Activated naive CD8-positive, alpha-beta T cell treated with anti-CD3 and anti-CD28 coated beads, Interleukin-2, amount 50 U/mL, for 24 hours (primary cell): ENCODE results near the gene ZDHHC8.
A peak's percentile ranks its signal among the peaks of the same experiment; 100 is the strongest.

Experiments
- ATAC-seq: fragments of 150-1000 bp; cut with Tn5 transposase; one replicate; pipeline ENCODE4 v1.10.0; 2021
- DNase-seq: peaks from one replicate; pipeline ENCODE4 v3.0.0; 2021
- H3K27ac Mint-ChIP-seq: one replicate; pipeline ENCODE4 v1.8.0; 2021; ENCODE audit warnings: mild to moderate bottlenecking, mixed read lengths
- H3K27me3 Mint-ChIP-seq: one replicate; pipeline ENCODE4 v1.8.0; 2021; ENCODE audit warnings: mixed read lengths
- H3K36me3 Mint-ChIP-seq: one replicate; pipeline ENCODE4 v1.8.0; 2021; ENCODE audit warnings: low read depth, mixed read lengths
- H3K4me1 Mint-ChIP-seq: one replicate; pipeline ENCODE4 v1.8.0; 2021; ENCODE audit warnings: mixed read lengths
- H3K4me3 Mint-ChIP-seq: one replicate; pipeline ENCODE4 v1.8.0; 2021; ENCODE audit warnings: mild to moderate bottlenecking, moderate library complexity, mixed read lengths
- H3K9me3 Mint-ChIP-seq: one replicate; pipeline ENCODE4 v1.8.0; 2021; ENCODE audit warnings: mixed read lengths

ZDHHC8 gene

DNA sequence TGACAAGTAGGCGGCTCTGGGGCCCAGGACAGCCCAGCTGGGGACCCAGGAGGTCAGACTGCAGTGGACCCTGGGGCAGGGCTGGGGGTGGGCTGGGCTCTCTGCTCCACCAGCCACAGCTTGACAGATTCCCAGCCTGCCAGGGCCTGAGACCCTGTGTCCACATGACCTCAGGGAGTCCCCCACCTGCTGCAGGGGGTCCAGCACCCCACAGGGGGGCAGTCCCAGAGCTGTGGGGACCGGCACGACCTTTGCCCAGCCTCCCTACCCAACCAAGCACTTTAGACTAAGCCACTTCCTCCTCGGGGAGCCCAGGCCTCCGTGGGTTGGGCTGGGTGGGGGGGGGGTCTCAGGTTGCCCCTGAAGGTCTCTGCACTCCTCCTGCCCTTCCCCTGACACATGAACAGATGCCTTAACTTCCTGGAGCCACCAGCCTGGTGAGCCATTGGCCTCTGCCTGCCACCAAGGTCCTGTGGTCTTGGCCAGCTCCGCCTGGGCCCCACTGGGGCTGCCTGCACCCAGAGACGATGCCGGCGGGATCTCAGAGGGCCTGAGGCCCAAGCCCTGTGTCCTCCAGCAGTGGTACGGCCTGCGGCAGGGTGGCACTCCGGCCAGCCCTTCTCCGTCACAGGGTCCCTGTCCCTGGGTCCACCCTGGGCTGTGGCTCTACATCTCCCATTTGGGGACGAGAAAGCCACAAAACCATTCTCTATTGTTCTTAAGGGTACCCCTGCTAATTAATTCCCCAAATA lies 15.8 kb downstream of the ZDHHC8 start:
- H3K27ac Mint-ChIP-seq = no peak overlapping the region
- H3K4me1 Mint-ChIP-seq = peaks cover 5% of the 10 kb centered on the region
- ATAC-seq = no peak
- no peaks in the 10 kb centered on the region for H3K27me3 Mint-ChIP-seq
- no peaks in the 10 kb centered on the region for H3K36me3 Mint-ChIP-seq
- no peak for DNase-seq
- H3K9me3 Mint-ChIP-seq = no peaks in the 10 kb centered on the region
- H3K4me3 Mint-ChIP-seq = no peak overlapping the region

DNA sequence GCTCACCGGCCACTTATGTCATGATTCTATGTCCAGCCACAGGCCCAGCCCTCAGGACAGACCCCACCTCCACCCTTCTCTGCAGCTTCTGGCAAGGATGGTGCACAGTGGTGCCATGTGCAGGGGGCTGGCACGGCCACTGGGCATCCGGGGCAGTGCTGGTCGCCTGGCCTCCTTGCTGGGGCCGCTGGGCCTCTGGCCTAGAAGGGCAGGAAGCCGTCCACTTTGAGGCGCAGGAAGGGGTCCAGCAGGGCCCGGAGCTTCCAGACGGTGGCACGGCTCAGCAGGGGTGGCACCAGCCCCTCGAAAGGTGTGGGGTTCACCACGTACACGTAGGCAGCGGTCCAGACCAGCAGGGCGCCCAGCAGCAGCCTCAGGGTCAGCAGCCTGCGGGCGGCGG lies 16.8 kb downstream of the ZDHHC8 start:
- Mint-ChIP-seq H3K27me3 (no peaks in the 10 kb centered on the region), H3K9me3 (no peaks in the 10 kb centered on the region), H3K4me3 (no peak overlapping the region), H3K4me1 (peaks cover 5% of the 10 kb centered on the region), H3K36me3 (no peaks in the 10 kb centered on the region), H3K27ac (no peak overlapping the region)
- no peak for DNase-seq
- ATAC-seq = no peak

DNA sequence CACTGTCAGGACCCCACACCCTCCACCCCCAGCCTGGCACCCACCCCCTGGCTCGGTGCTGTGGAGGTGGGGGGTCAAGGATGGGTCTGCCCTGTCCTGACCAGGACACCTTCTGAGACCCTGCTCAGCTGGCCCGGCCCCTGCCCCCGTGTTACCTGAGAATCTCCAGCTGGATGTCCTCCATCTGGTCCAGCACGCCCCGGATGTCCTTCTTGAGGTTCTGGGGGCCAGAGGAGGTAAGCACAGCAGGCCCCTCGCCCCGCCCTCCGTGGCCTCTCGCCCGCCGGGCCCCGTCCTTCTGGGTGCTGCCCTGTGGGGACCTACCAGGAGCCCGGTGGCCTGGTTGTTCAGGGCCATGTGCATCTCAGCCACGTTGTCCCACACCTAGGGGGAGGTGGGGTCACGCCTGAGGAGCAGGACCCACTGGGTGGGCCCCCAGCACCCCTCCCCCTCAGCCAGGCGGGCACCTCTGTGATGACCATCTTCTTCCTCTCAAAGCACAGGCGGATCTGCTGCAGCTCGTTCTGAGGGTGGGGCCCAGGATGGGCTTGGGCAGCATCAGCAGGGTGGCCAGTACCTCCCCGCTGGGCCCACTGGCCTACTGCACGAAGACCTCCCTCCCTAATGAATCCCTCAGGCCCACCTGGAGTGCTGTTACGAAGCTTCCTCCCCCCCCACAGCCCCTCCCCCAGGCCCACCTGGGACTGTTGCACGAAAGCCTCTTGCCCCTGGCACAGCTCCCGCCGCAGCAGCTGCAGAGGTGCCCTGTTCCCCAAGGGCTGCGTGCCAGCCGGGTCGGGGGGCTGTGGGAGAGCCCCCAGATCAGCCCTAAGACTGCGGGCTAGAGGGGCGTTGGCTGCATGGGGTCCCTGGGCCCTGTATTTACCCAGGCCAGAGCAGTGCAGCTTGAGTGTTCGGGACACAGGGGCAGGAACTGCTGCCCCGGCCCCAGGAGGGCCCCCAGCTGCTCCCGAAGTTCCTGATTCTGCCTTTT lies 17.9 kb downstream of the ZDHHC8 start:
- Mint-ChIP-seq H3K36me3 (no peaks in the 10 kb centered on the region), H3K4me1 (peaks cover 5% of the 10 kb centered on the region), H3K4me3 (no peak overlapping the region), H3K27me3 (no peaks in the 10 kb centered on the region), H3K9me3 (no peaks in the 10 kb centered on the region), H3K27ac (no peak overlapping the region)
- ATAC-seq (no peak), DNase-seq (no peak)

DNA sequence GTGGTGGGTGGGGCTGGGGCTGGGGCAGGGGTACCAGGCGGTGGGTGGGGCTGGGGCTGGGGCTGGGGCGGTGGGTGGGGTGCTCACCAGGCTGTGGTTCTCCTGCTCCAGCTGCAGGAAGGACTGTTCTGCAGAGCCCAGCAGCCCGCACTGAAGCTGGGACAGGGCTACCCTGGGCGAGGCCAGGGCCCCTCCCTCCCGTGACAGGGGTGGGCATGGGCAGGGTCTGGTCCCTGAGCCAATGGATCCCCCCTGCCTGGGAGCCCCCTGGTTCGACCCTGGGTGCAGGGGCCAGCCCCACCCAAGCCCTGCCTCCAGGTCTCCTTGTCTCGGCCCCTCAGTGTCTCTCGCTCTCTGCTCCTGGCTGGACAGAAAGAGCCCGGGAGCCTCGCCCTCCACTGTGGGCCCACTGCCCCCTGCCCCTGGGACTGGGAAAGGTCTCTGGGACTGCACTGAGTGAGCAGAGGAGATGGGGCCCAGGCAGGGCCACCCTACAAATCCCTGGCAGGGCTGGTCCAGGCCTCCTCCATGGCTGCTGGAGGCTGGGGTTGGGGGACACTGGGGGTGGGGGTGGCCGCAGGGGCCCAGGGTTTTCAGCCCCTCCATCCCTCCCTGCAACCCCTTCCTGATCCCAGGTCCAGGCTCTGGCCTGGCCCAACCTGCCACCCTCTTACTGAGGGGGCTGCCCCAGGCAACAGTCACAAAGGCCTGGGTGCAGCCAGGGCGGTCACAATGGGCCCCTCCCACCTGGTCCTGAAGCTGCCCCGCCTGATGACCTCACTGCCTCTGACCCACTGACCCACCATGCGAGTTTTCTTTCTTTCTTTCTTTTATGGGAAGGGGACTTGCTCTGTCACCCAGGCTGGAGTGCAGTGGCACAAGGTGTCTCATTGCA lies 19.0 kb downstream of the ZDHHC8 start, which contains the start of gene CCDC188:
Gene CCDC188 (minus strand): TSS at position 675 of the 895 bp plus-strand sequence. CDS start 69 bp downstream, at position 606.
- DNase-seq = no peak
- Mint-ChIP-seq H3K4me1 (peaks cover 5% of the 10 kb centered on the region), H3K27me3 (no peaks in the 10 kb centered on the region), H3K27ac (peak within 1 kb of the TSS; percentile 49), H3K36me3 (no peaks in the 10 kb centered on the region), H3K9me3 (no peaks in the 10 kb centered on the region), H3K4me3 (no peak within 1 kb of the TSS)
- ATAC-seq = no peak

DNA sequence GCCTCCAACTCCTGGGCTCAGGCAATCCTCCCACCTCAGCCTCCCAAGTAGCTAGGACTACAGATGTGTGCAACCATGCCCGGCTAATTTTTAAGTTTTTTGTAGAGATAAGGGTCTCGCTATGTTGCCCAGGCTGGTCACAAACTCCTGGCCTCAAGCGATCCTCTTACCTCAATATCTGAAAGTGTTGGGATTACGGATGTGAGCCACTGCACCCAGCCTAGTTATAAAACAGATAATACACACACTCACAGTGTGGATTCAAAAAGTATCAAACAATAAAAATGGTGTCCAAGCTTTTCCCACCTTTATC lies 19.6 kb downstream of the ZDHHC8 start:
- no peaks in the 10 kb centered on the region for H3K27me3 Mint-ChIP-seq

DNA sequence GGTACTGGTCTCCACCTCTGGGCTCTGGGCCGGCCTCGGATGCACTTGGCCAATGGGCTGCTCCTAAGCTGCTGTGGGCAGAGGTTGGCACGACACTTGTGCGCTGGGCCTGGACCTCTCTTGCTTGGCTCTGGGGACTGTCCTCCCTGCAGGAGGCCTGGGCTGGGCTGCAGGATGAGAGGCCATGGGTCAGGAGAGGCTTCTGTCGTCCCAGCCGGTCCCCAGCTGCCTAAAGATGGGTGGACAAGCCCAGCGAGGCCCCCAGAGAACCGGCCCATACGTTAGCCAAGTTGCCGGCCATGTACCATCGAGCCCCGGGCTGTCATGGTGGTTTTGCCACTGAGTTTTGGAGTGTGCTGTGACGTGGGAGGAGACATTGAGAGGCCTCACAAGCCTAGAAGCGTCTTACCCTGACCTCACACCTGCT lies 20.9 kb downstream of the ZDHHC8 start:
- Mint-ChIP-seq H3K36me3 (no peaks in the 10 kb centered on the region), H3K27ac (no peak overlapping the region), H3K4me1 (no peaks in the 10 kb centered on the region), H3K9me3 (no peaks in the 10 kb centered on the region), H3K27me3 (peaks cover 2% of the 10 kb centered on the region), H3K4me3 (no peak overlapping the region)
- no peak for DNase-seq
- no peak for ATAC-seq

More for the DNA sequence above, 19.6 kb downstream of the ZDHHC8 start:
- no peaks in the 10 kb centered on the region for H3K36me3 Mint-ChIP-seq
- H3K4me1 Mint-ChIP-seq = peaks cover 5% of the 10 kb centered on the region
- no peak for ATAC-seq
- H3K9me3 Mint-ChIP-seq = no peaks in the 10 kb centered on the region
- peak overlapping the region; percentile 49 for H3K27ac Mint-ChIP-seq
- DNase-seq = no peak
- no peak overlapping the region for H3K4me3 Mint-ChIP-seq

DNA sequence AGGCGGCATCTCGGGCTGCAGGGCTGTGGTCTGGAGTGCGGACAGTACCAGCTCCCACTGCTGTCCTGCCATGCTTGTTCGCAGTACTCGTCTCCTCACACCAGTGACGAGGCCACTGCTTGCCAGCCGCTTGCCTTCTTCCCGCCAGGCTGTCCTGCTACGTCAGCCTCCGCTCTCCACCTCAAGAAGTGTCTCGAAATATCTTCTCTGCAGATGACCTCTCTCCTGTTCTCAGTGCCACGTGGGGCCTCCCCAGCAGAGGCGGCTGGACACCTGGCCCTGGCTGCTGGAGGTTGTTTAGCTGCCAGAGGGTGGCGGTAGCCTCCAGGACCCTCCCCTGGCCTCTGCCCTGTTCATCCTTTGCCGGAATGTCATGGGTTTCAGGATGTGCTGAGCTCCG lies 22.3 kb downstream of the ZDHHC8 start:
- DNase-seq (no peak), ATAC-seq (no peak)
- Mint-ChIP-seq H3K4me1 (no peaks in the 10 kb centered on the region), H3K27ac (no peak overlapping the region), H3K9me3 (no peaks in the 10 kb centered on the region), H3K27me3 (peaks cover 2% of the 10 kb centered on the region), H3K36me3 (no peaks in the 10 kb centered on the region), H3K4me3 (no peak overlapping the region)

DNA sequence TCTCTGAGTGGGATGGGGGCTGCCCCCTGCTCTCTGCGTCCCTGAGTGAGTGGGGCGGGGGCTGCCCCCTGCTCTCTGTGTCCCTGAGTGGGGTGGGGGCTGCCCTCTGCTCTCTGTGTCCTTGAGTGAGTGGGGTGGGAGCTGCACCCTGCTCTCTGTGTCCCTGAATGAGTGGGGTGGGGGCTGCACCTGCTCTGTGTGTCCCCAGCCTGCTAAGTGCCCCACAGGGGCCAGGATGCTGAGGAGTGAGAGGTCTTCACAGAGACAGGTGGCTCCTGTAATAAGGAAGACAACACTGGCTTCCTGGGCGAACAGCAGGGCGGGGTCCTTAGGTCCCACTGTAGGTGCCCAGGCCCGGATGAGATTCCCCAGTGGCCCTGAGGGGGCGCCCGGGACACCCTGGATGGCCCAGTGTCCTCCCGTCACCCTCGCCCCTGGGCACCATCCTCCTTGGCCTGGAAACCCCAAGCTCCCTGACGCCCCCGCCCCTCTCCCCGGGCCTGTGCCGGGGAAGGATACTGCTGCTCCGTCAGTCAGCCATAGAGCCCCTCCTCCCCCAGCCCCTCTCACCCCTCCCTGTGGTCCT lies 23.1 kb downstream of the ZDHHC8 start:
- Mint-ChIP-seq H3K4me1 (no peaks in the 10 kb centered on the region), H3K27ac (no peak overlapping the region), H3K27me3 (peaks cover 4% of the 10 kb centered on the region), H3K4me3 (no peak overlapping the region), H3K36me3 (no peaks in the 10 kb centered on the region), H3K9me3 (no peaks in the 10 kb centered on the region)
- DNase-seq (no peak), ATAC-seq (no peak)

DNA sequence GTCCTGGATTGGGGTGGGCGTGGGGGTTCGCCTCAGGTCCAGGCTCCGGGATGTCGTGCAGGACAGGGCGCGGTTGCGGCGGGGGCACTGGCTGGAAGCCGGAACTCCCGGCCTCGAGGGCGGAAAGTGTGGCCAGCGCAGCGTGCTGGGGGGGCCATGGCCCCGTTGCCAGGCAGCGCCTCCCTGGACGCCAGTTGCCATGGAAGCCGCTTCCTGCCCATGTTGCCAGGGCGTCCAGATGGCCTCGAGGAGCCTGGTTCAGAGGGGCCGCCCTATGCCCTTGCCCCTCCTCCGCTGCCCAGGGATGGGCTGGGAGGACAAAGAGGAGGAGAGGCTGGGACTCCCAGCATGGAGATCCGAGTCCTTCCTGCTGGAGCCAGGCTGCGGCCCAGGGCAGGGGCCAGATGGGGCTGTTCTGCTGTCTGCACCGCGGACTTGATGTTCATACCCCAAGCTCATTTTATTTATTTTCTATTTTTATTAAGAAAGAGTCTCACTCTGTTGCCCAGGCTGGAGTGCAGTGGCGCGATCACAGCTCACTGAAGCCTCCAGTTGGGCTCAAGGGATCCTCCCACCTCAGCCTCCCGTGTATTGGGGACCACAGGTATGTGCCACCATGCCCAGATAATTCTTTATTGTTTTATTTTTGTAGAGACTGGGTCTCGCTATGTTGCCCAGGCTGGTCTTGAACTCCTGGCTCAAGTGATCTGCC lies 23.9 kb downstream of the ZDHHC8 start:
- ATAC-seq = no peak
- Mint-ChIP-seq H3K27me3 (peaks cover 4% of the 10 kb centered on the region), H3K4me1 (no peaks in the 10 kb centered on the region), H3K27ac (no peak overlapping the region), H3K36me3 (no peaks in the 10 kb centered on the region), H3K4me3 (no peak overlapping the region), H3K9me3 (no peaks in the 10 kb centered on the region)
- DNase-seq = peak; percentile 14

DNA sequence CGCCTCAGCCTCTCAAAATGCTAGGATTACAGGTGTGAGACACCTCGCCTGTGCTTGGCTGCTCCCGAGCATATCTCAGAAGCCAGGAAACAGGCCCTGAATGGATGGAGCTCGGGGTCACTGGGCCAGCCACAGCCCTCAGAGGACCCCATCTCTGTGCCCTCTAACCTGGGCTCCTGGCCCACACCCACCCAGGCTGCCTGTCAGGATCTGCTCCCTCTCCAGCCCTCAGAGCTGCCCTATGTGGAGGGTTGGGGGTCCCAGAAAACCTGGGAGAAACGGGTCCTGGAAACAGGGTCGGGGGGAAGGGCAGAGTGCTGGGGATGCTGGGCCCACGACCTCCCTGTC lies 24.4 kb downstream of the ZDHHC8 start:
- H3K36me3 Mint-ChIP-seq = no peaks in the 10 kb centered on the region
- H3K4me3 Mint-ChIP-seq = no peak overlapping the region
- H3K4me1 Mint-ChIP-seq = no peaks in the 10 kb centered on the region
- ATAC-seq (no peak), DNase-seq (no peak)
- no peaks in the 10 kb centered on the region for H3K9me3 Mint-ChIP-seq
- peaks cover 4% of the 10 kb centered on the region for H3K27me3 Mint-ChIP-seq
- no peak overlapping the region for H3K27ac Mint-ChIP-seq

DNA sequence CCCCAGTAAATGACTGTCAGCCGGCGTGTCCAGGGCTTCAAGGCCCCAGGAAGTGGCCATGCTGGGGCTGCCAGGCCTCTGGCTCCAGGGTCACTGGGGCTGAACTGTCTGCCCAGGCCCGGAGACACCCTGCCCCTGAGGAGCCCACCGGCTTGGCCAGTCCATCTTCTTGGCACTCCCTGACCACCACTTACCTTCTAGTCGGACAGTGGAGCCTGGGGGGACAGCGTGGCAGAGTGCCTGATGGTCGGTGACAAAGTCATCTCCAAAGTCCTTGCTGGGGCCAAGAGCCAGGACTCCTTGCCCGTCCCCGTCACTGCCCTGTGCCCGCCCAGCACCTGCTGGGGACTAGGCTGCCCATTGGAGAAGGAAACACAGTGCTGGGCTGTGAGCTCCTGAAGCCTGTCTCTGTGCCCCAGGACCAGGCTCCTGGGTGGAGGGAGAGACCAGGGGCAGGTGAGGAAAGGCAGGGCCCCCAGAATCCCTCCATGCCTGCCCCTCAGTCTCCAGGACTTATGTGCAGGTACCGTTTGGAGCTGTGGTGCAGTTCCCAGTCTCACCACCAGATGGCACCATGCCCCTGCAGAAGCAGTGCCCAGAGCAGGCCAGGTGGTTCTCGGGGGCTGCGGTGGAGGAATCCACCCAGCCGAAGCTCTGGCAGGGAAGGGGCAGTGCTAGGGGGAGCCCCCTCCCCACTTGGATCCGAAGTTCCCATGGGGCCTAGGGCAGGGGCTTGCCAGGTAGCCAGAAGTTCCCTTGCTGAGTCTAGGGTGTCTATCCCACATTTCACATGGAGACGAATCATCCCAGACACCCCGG lies 25.2 kb downstream of the ZDHHC8 start:
- DNase-seq = peak; percentile 91
- Mint-ChIP-seq H3K36me3 (no peaks in the 10 kb centered on the region), H3K9me3 (no peaks in the 10 kb centered on the region), H3K27ac (no peak overlapping the region), H3K4me1 (no peaks in the 10 kb centered on the region), H3K4me3 (no peak overlapping the region), H3K27me3 (peaks cover 4% of the 10 kb centered on the region)
- peak; percentile 78 for ATAC-seq

DNA sequence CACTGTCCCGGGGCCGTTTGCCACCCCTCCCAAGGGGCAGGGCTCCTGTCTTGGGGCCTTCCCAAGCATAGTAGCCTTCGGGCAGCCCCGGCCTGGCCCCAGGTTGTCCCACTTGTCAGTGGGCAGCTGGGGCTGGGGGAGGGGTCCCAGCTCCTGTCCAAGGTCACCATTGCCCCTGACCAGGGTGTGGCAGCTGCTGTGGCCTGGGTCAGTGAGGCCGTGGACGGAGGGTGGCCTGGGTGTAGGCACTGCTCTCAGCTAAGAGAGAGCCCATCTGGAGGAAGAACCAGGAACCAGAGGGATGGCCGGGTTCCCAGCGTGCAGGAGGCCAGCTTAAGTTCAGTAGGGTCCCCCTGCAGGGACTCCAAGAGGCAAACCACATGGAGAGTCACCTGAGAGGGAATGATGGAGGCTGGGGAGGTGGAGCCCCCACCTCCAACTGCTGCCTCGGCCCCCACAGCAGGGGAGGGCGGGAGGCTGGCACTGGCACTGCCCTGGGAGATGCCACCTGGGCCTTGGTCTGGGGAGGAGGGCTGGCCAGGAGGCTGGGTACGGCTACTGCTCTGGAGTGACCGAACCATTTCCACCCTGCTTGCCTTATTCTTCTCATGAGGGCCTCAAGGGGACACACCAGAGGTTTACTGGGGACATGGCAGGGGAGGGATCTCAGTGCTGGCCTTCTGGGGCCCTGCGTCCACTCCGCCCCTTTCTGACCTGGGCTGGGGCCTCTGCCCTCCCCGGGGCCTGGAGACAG lies 26.0 kb downstream of the ZDHHC8 start:
- DNase-seq = no peak
- Mint-ChIP-seq H3K36me3 (no peaks in the 10 kb centered on the region), H3K4me1 (no peaks in the 10 kb centered on the region), H3K27me3 (peaks cover 4% of the 10 kb centered on the region), H3K4me3 (no peak overlapping the region), H3K9me3 (no peaks in the 10 kb centered on the region), H3K27ac (no peak overlapping the region)
- no peak for ATAC-seq
